AG20443 (cell line): ENCODE results near the gene SPTAN1.
"Not testable (repeated sequence)": the region's sequence is repeated elsewhere in the genome, so short reads cannot be mapped to it uniquely, and the experiment has no call there.

ENCODE experiments used
- DNase-seq: peaks from one replicate; pipeline ENCODE4 v3.0.0; 2012; ENCODE audit warnings: low spot score, mixed read lengths

The SPTAN1 gene

DNA sequence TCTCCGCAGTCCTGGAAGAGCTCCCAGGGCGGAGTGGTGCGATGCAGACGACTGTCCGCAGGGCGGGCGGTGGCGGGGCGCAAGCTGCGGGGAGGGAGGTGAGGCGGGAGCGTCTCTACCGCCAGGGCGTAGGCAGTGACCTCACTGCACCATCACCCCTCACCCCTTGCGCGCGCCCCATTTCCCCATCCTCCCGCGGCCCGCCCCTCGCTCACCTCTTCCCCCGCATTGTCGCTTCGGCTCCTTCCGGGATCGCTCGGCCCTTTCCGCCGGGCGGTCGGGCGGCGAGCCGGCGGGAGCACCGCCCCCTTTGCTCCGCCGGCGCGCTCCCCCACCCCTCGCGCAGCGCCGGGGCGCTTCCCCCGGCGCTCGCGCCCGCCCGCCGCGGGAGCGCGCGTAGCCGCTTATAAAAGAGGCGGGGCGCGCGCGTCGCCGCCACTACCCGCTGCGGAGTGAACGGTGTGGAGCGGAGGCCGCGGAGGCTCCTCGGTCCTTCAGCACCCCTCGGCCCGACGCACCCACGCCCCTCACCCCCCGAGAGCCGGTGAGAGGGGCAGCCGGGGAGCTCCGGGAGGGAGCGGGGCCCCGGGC, at the start of gene SPTAN1:
Gene SPTAN1, plus strand, starts transcription at position 435 of the 591 bp plus-strand sequence. CDS start 14,154 bp downstream, outside the sequence.
- peak; percentile 99 for DNase-seq

DNA sequence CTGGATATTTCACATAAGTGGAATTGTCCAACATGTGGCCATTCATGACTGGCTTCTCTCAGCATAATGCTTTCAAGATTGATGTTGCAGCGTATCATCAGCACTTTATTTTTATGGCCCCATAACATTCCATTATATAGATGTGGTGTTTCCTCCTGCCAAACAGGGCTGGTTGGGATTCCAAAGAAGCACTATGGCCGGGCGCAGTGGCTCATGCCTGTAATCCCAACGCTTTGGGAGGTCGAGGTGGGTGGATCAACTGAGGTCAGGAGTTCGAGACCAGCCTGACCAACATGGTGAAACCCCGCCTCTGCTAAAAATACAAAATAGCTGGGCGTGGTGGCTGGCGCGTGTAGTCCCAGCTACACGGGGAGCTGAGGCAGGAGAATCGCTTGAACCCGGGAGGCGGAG, 49.0 kb upstream of the SPTAN1 start:
- not testable (repeated sequence) for DNase-seq

DNA sequence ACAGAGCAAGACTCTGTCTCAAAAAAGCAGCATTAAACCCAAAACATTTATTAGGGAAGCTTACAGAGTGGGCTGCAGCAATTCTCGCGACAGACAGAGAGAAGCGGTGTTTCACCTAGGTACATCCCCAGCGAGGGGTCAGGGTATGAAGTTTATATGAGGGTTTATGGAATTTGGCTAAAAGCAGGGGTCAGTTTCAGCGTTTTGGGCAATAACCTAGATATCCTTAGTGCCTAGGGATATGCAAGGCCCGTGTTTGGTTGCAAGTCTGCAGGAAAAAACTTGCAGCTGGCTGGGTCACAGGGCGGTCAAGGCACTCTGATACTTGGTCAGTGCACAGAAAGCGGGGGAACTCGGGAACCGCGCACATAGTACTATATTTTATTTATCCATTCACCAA, 48.5 kb upstream of the SPTAN1 start:
- DNase-seq = peak; percentile 60

DNA sequence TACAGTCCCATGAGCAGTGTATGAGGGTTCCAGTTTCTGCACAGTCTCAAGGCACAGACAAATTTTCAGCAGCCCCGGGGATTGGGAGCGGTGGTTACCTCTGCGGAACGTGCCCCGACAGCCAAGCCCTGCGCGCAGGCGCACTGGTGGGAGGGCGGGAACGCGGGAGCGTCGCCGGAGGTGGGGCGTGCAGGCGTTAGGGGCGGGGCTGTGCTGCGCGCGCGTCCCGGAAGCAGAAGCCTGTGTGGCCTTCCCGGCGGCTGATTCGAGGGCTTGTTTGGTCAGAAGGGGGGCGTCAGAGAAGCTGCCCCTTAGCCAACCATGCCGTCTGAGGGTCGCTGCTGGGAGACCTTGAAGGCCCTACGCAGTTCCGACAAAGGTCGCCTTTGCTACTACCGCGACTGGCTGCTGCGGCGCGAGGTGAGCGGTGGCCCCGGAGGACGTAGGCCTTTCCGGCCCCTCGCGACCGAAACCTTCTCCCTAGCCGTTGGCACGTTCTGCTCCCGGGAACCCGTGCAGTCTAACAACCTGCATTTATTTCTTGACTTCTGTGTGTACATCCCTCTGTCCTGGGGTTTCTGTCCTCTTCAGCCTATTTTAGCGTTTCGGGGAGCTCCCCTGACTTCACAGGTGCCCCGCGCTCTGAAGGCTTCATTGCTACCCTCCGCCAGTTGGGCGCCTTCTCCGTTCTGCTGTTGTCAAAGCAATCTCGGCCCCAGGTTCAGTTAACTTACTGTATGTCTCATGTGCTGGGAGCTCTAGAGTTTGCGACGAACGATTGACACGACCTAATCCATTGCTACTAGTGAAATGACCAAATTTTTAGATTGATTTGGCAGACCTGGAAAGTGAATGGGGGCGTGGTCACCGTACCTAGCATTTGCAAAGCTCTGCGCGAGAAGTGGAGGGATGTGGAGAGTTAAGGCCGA, 47.6 kb upstream of the SPTAN1 start, which contains the start of gene GLE1:
Gene GLE1, plus strand, starts transcription at position 235 of the 929 bp plus-strand sequence. Its CDS starts 87 bp downstream, at position 322.
- DNase-seq = peak; percentile 100

DNA sequence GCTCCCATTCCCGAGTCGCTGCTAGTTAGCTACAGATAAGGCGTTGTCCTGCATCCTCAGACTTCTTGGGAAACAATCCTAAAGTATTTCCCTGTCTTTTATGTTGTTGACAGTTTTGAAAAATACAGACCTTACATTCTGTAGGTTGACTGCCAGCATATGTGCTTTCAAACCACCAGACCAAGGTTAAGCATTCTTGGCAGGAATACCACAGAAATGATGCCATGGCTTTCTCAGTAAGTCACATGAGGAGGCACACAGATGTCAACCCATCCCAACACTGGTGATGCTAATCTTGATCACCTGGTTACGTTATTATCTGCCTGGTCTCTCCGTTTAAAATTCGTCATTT, 47.0 kb upstream of the SPTAN1 start:
- DNase-seq = peak; percentile 43

DNA sequence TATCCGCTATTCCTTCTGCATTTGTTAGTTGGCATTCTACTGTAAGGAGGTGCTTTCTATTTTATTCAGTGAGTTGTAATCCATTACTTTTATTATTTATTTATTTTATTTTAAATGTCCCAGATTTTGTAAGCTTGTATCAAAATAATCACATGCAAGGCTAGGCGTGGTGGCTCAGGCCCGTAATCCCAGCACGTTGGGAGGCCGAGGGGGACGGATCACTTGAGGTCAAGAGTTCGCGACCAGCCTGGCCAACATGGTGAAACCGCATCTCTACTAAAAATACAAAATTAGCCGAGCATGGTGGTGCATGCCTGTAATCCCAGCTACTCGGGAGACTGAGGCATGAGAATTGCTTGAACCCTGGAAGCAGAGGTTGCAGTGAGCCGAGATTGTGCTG, 46.5 kb upstream of the SPTAN1 start:
- not testable (repeated sequence) for DNase-seq

DNA sequence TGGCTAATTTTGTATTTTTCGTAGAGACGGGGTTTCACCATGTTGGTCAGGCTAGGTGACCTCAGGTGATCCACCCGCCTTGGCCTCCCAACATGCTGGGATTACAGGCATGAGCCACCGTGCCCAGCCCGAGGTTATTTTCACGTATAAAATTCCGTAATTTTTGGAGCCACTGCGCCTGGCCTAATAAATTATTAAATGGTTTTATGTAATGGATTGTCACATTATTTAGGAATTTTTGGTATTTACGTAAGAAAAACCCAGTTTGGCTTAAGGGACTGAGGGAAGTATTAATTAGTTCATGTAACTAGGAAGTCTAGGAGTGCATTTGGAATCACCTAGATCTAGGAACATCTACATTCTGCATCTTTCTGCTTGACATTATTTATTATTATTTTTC, 39.6 kb upstream of the SPTAN1 start:
- DNase-seq = no peak

DNA sequence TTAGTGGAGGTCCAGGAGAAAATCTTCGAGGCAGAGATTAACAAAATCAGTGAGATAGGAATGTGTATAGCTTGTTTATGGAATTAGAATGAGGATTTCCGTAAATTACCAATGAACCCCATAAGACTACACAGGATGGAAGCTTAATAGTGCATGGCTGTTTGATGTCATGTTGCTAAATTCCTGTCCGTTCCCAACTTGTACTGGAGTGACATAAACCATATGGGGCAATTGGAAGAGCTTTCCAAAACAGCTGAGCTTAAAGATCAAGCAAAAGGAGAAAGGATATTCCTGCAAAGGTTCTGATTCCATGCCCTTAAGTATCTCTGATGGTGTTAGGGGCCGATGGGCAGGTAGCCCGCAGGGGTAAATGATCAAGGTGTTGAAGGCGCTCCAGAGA, 30.4 kb upstream of the SPTAN1 start:
- no peak for DNase-seq

DNA sequence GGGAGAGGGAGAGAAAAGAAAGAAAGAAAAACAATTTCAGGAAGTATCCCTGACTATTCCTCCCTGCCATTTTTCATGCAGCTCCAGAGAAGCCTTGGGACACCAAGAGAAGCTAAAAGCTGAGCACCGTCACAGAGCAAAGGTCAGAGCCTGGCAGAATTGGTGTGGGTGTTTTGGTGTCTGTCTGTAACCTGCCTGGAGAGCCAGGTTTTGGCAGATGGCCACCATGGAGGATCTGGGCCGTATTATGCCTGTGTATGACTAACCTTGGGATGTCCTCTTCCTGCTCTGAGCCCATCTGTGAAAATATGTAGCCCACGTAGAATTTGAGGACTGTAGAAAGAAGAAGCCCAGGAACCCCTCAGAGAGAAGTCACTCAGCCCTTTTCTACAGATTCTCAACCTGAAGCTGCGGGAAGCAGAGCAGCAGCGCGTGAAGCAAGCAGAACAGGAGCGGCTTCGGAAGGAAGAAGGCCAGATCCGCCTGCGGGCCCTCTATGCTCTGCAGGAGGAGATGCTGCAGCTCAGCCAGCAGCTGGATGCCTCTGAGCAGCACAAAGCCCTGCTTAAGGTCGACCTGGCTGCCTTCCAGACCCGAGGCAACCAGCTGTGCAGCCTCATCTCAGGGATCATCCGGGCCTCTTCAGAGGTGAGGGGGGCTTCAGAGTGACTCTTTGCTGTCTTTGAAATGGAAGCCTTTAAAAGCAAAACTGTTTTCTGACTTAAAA, 29.0 kb upstream of the SPTAN1 start:
- peak; percentile 37 for DNase-seq

DNA sequence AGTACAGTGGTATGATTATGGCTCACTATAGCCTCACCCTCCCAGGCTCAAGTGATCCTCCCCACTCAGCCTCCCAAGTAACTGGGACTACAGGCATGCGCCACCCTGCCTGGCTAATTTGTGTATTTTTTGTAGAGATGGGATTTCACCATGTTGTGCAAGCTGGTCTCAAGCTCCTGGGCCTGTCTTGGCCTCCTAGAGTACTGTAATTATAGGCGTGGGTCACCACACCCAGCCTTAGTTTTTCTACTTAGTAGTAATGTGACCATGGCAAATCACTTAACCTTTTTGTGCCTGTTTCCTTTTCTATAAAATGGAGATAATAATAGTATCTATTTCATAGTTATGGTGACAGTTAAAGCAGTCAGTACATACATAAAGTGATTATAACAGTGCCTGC, 25.7 kb upstream of the SPTAN1 start:
- DNase-seq = no peak

DNA sequence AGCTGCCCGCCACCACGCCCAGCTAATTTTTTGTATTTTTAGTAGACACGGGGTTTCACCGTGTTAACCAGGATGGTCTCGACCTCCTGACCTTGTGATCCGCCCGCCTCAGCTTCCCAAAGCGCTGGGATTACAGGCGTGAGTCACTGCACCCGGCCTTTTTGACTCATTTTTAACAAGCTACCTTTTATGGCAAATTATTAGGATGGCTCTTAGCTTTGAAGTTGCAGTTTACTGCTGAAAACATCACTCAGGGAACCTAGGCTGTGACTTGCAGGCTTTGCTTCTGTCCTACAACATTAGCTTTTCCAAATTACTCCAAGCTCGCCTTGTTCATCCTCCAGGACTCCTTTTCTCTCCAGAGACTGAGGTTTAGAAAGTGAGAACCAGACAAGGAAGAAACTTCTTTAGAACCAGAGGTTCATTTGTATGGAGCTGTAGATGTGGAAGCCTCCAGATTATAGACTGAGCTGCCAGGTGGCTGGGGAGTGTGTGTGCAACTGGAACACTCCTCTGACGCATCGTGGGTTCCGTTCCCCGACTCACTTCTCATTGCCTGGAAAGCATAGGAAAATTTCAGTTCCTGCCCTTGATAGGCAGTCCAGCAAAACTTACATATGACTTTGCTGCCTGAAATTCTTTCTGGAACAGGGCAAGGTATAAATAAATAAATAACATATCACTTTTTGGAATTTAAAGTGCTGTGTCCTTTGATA, 23.8 kb upstream of the SPTAN1 start:
- no peak for DNase-seq

DNA sequence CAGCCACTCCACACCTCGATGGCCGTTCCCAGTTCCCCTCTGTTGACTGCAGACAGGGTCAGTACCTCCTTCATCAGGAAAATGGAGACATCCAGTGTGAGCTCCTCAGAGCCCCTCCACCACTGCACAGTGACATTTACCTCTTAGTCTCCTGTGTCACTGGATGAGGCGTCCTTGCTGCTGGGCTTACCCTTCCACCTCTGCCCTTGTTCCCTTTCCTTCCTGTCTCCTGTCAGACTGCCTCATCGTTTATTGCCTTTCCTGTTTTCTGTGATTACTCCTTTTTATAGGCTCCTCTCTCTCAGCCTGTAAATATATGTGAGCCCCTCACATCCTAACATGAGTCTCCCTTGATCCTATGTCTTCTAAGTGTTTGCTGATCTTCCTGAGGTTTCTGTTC, 23.2 kb upstream of the SPTAN1 start:
- DNase-seq = no peak

DNA sequence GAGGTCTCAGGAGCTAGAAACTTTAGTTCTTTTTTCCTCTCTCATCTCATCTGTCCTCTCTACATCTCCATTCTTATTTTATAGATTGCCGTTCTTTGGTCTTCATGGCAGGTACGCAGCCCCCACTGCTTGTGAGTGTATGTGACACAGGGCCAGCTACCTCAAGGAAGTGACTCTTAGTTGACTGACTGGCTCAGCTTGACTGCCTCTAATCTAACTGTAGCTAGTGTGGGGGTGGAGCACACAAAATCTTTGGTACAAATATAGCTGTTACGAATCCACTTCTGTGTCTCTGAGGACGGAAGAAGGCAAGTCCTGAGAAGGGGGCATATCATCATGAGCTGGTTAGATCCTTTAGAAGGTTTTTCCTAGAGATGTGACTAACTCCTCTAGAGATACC, 19.8 kb upstream of the SPTAN1 start:
- DNase-seq = no peak

DNA sequence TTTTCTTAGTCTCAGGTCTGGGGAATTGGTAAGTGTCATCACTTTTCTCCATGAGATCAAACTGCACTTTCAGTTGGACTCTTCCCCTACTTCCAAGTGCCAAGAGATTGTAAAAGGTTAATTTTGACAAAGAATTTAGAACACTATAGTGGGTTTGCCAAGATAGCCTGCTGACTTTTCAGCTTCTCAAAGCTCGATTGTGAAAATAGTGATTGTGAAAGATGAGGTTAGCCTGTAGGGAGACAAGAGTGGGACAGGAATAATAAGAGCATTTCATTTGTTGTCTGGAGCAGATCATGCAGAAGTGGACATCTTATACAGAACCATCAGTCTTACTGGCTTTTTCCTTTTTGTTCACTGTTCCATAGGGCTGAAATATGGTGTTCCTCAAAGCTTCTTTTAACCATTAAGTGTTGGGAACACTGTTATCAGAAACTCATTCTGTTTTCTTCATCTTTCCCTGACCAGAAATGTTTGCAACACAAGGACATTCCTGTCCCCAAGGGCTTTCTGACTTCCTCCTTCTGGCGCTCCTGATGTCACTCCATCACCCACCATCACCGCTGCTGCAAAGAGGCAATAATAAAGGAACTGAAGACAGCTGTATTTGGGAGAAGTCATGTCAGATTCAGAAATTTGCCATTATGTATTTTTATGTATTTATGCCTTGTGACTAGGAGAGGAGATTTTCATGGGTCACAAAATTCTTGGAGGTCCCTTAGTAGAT, 11.6 kb upstream of the SPTAN1 start:
- no peak for DNase-seq

DNA sequence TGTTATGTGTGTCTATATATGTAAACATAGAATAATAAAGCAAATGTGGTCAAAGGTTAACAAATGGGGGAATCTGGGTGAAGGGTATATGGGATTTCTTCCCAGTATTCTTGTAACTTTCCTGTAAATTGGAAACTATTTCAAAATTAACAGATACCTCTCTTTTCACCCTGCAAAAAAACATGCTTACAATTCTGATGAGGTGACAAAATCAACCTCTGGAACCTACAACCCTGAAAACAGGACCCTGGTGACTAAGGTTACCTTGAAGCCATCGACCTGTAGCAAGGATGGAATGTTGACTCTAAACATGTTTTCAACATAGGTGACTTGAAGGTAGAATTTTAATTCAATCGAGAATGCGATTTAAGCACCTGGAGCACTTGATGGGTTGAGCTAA, 5.9 kb upstream of the SPTAN1 start:
- no peak for DNase-seq

DNA sequence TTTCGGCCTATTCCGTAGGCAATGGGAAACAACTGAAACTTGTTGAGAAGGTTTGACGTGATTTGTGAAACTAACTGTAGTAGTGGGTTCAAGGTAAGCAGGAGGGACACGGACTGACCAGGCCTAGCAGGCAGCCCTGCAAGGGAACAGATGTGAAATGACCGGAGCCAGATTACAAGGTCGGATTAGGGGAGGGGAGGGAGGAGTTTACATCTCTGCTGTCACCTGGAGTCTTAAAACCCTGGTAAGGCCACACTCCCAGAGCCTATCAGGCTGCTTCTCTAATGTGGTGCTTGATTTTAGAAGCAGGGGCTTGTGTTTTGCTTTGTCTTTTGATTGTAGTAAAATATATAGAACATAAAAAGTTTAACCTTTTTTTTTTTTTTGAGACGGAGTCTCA, 3.5 kb upstream of the SPTAN1 start:
- no peak for DNase-seq

DNA sequence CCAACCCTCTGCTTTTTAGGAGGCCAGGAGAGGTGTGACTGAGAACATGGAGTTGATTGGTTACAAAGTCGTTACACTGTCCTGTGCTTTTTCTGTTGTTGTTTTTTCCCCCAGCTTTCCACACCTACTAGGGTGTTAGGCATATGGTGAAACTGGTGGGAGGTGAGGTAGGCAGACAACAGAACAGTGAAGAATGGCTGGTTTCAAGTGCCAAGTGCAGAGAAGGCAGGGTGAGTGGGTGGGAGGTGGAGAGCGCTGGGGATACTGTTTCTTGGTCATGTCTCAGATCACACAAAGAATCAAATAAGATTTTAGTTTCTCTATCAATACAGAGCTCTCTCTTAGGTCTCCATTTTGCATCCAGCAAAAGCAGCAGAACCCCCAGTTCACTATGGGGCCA, 2.2 kb upstream of the SPTAN1 start:
- DNase-seq = no peak

DNA sequence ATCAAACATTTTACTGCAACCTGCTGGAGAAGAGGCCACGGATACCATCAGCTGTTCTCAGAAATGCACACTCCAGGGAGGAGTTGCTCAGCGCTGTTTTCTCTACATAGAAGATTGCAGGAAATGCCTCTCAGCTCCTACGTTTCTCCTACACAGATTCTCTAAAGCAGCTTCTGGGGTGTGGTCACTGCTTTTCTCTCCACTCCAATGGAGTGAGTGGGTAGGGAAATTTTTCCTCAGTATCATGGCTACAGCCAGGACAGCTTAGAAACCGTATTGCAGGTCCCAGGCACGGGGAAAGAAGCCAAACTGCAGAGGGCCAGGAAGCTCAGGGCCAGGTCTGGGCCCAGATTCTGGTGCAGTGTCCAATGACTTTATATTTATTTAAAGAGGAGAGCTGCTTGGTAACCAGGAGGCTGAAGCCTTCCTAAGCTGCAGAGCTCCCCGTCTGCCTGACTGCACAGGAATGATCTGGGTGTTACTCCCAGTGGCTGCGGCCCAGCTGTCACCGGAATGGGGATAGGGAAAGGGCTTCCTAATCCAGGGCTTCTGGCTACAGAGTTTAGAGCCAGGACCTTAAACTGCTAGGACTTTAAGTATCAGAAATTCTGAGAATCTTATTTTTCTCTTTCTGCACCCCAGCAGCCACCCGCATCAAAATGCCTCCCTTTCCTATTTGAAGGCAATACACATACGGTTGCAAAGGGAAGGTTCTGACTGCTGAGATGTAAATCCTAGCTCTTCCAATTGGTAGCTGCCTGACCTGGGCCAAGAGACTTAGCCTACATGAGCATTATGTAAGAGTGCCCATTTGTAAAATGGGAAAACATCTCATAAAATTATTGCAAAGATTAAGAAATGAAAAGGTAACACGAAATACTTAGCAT, 1.4 kb upstream of the SPTAN1 start:
- peak; percentile 40 for DNase-seq

DNA sequence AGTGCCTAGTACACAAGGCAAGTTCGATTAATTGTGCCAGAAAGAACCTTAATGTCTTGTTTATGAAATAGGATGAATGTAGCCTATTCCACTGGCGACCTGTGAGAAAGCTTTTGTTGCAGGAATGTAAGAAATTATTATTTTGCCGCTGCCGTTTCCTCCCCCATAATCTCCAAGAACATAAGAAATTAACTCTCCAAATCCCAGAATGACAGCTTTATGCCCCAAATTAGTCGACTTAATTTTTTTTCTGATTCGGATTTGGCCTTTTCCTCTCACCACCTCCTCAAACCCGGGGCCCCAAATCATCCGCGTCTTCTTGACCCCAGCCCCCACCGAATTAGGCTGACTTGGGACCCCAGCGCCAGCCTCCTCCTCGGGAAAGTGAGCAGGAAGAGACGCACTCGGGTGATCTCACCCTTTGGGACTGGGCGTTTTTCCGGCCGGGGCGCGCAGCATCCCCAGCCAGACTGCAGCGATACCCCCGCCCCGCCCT, 682 bp upstream of the SPTAN1 start:
- no peak for DNase-seq

DNA sequence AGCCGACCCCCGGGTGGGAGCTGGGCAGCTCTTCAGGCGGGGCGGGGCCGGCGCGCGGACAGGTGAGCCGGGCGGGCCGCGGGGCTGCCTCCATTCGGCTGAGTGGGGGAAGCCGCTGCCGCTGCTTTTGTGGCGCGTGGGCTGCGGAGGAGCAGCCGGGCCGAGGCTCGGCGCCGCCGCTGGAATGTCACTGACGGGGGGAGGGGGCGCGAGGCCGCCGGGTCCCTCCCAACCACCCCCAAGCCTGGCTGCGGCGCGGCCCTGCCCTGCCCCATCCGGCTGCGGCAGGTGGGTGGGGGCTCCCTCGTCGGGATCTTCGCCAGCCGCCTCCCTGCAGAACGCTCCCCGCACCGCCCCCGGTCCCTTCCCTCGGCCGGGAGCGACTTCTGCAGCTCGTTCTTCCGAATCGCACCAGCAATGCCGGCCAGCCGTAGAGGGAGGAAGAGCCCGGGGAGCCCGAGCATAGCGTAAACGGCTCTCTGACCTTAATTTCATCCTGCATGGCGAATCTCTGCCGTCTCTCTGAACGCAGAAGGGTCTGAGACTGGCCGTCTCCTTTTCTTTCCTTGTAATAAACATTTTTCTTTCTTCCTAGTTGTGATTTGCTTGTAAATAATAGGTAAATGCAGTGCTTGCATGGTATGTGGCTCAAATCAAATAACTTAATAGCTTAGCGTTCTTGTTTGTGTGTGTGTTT, 505 bp downstream of the SPTAN1 start:
- DNase-seq = peak; percentile 53
